ENCODE data around the gene CTNNBIP1. TPM values are rescaled to one million over a fixed set of nuclear protein-coding genes. Genes with fewer than 3 reads are reported as not detected.
A peak's percentile ranks its signal among the peaks of the same experiment; 100 is the strongest.

CTNNBIP1 gene
- total RNA-seq, 4 donors from 2014 or later: 58.0 to 99.3 (median 75.2) TPM

- whole genome bisulfite sequencing, 2 donors: 66 to 70% methylated on average over 6 to 9 of the region's 9 CpGs
- H3K27me3 ChIP-seq: no peaks in the 10 kb centered on the region
- H3K27ac ChIP-seq: no peak overlapping the region
- no peaks in the 10 kb centered on the region for H3K9me3 ChIP-seq
- peaks cover 0 to 10% of the 10 kb centered on the region in 2 donors for H3K4me1 ChIP-seq
- intact Hi-C loops (cut with DNase I): no loop called here
- DNase-seq: no peak
- no peak for TF ChIP-seq POLR2A (IDR thresholded peaks at IDR 0.05)
- TF ChIP-seq, protein P1, sequence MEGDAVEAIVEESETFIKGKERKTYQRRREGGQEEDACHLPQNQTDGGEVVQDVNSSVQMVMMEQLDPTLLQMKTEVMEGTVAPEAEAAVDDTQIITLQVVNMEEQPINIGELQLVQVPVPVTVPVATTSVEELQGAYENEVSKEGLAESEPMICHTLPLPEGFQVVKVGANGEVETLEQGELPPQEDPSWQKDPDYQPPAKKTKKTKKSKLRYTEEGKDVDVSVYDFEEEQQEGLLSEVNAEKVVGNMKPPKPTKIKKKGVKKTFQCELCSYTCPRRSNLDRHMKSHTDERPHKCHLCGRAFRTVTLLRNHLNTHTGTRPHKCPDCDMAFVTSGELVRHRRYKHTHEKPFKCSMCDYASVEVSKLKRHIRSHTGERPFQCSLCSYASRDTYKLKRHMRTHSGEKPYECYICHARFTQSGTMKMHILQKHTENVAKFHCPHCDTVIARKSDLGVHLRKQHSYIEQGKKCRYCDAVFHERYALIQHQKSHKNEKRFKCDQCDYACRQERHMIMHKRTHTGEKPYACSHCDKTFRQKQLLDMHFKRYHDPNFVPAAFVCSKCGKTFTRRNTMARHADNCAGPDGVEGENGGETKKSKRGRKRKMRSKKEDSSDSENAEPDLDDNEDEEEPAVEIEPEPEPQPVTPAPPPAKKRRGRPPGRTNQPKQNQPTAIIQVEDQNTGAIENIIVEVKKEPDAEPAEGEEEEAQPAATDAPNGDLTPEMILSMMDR (IDR thresholded peaks at IDR 0.05): no peak
- H3K36me3 ChIP-seq: no peaks in the 10 kb centered on the region
- H3K4me3 ChIP-seq (replicated peaks in 1 of 3): no peak overlapping the region
Measured at GRCh38 chr1:9835404-9835757, 74.7 kb downstream of the CTNNBIP1 start.

- intact Hi-C loops (cut with DNase I): no loop called here
- H3K4me3 ChIP-seq (replicated peaks in 1 of 3): no peak overlapping the region
- H3K4me1 ChIP-seq: peaks cover 0 to 10% of the 10 kb centered on the region in 2 donors
- no peak for TF ChIP-seq POLR2A (IDR thresholded peaks at IDR 0.05)
- TF ChIP-seq, protein P1 (IDR thresholded peaks at IDR 0.05): no peak
- DNase-seq: no peak
- no peaks in the 10 kb centered on the region for H3K36me3 ChIP-seq
- 81 to 97% methylated on average over 3 of the region's 3 CpGs for WGBS, 2 donors
- no peaks in the 10 kb centered on the region for H3K9me3 ChIP-seq
- no peak overlapping the region for H3K27ac ChIP-seq
- no peaks in the 10 kb centered on the region for H3K27me3 ChIP-seq
Measured at GRCh38 chr1:9833632-9834031, 76.4 kb downstream of the CTNNBIP1 start.

- DNase-seq: peak; percentile 54 to 65
- no peak for TF ChIP-seq POLR2A (IDR thresholded peaks at IDR 0.05)
- TF ChIP-seq, protein P1 (IDR thresholded peaks at IDR 0.05): peak in 1 of 6 experiments; percentile 12
- Histone ChIP-seq H3K27me3 (no peaks in the 10 kb centered on the region), H3K4me1 (peaks cover 7 to 17% of the 10 kb centered on the region in 2 donors), H3K36me3 (no peaks in the 10 kb centered on the region), H3K9me3 (no peaks in the 10 kb centered on the region), H3K4me3 (replicated peaks in 1 of 3) (no peak overlapping the region), H3K27ac (no peak overlapping the region)
- intact Hi-C loops (cut with DNase I): no loop called here
- WGBS, 2 donors: 44 to 60% methylated on average over 22 to 24 of the region's 24 CpGs
Measured at GRCh38 chr1:9827558-9828185, 82.4 kb downstream of the CTNNBIP1 start.

- 81 to 86% methylated on average over 3 of the region's 3 CpGs for WGBS, 2 donors
- Histone ChIP-seq H3K4me3 (replicated peaks in 1 of 3) (no peak overlapping the region), H3K27ac (no peak overlapping the region), H3K4me1 (peaks cover 7 to 26% of the 10 kb centered on the region in 2 donors), H3K27me3 (no peaks in the 10 kb centered on the region), H3K9me3 (no peaks in the 10 kb centered on the region), H3K36me3 (no peaks in the 10 kb centered on the region)
- DNase-seq: no peak
- intact Hi-C loops (cut with DNase I): no loop called here
- TF ChIP-seq POLR2A (IDR thresholded peaks at IDR 0.05): no peak
- TF ChIP-seq, protein P1 (IDR thresholded peaks at IDR 0.05): no peak
Measured at GRCh38 chr1:9826616-9827015, 83.5 kb downstream of the CTNNBIP1 start.

DNA sequence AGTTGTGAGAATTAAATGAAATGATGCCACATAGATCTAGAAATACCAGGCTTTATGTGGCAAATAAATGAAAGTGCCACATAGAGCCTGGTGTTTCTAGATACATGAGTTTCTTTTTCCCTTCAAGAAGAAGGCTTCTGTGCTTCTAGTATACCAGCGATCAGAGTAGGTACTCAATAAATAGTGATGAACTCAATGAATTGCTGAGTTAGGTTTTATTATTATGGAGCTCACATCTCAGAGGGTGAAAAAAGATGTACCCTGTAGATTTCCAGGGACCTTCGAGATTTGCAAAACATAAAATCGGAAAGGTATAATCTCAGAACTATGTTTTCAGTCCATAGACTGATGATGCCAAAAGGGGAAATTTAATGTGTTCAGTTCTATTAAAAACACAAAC is 84.0 kb downstream of the CTNNBIP1 start:
- no peaks in the 10 kb centered on the region for H3K27me3 ChIP-seq
- no peak for TF ChIP-seq POLR2A (IDR thresholded peaks at IDR 0.05)
- TF ChIP-seq, protein P1 (IDR thresholded peaks at IDR 0.05): no peak
- H3K9me3 ChIP-seq: no peaks in the 10 kb centered on the region
- intact Hi-C loops (cut with DNase I): no loop called here
- DNase-seq: no peak
- no peaks in the 10 kb centered on the region for H3K36me3 ChIP-seq
- peak overlapping the region; percentile 63 to 92 (median 63) for H3K27ac ChIP-seq
- WGBS, 2 donors: 90 to 91% methylated on average over 3 of the region's 3 CpGs
- peaks cover 7 to 26% of the 10 kb centered on the region in 2 donors for H3K4me1 ChIP-seq
- no peak overlapping the region for H3K4me3 ChIP-seq (replicated peaks in 1 of 3)
